ENCODE measurements around the gene BOLA2B.
"Not testable (repeated sequence)": the region's sequence is repeated elsewhere in the genome, so short reads cannot be mapped to it uniquely, and the experiment has no call there.

BOLA2B gene

DNA sequence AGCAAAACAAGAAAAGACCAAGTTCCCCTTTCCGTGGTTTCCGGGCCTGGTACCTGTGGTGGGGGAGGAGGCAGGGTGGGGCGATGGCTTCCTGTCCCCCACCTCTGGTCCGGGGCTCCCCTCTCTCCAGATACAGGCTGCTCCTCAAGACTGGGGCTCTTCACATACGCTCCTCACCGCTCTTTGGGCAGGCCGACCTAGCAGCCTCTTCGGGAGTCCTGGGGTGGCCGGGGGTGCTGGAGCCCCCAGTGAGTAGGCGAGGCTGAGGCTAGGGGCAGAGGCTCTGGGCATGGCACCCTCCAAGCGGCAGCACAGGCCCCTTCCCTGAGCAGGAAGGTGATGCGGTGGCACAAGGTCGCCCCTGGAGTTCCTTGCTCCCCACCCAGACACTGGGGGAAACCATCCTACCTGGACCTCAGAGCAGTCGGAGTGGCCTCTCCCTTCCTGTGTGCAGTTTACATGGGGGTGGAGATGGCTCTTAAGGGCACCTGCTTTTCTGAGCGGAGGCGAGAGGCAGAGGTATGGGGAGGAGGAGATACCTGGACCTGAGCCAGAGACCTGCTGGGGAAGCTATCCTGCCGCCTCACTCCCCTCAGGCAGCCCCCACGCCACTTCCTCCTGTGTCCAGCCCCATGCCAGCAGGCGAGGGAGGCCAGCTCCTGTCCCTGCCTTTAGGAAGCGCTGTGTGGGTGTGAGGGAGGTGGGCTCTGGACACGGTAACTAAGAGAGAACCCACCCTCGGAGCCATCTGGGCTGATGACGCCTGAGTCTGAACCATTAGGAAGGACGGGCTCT lies 9.2 kb downstream of the BOLA2B start:
- peak; percentile 87 for DNase-seq

DNA sequence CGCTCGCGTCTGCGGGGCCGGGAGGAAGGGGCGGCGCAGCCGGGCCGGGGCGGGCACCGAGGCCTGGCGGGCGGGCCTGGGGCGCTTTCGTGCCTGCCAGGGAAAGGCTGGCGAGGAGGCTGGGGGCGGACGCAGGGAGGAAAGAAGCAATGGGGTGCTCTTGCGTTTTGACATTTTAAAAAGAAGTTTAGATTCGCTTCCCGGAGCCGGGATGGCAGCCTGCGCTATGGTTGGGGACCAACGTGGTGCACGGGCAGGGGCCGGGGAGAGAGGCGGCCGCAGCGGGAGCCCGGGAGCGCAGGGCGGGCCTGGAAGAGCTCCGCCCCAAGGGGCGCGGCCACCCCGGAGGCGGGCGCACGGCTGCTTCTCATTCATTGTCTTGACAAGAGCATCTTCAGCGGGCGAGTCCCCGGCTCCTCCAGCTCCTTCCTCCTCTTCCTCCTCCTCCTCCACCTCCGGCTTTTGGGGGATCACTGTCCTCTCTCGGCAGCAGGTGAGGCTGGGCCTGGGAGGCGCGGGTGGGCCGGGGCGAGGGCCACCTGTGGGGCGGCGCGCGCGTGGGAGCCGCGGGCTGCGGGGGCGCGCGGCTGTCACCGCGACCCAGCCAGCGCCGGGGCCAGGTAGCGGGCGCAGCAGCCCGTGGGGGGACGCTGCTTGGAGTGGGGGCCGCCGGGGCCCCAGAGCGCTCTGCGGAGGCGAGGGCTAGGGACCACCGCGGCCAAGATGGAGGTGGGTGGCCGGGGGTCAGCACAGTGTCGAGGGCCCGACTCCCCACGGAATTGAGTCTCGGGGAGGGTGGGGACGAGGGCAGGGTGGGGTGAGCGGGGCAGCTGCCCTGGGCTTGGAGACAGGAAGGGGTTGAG lies 10.0 kb downstream of the BOLA2B start, which contains the start of gene CORO1A:
CORO1A (plus strand) TSS at position 370 of the 863 bp plus-strand sequence. CDS start 1,608 bp downstream, outside the sequence.
- peak; percentile 91 for DNase-seq

DNA sequence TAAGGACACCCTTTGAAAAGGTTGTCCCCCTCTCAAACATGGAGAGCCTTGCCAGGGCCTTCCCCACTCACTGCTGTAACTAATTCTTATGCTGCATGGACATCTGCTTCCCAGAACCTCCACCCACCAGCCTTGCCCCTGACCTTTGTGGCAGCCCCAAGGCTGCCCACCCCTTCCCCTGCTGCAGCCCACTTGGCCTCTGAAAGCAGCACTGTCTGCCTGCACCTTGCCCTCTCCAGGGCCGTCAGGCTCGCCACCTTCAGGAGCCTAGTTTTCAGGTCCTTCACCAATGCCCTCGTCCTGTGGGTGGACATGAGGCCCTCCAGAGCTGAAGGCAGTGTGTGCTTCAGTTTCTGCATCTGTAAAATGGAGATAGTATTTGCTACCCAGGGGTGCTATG lies 12.7 kb downstream of the BOLA2B start:
- DNase-seq: no peak

DNA sequence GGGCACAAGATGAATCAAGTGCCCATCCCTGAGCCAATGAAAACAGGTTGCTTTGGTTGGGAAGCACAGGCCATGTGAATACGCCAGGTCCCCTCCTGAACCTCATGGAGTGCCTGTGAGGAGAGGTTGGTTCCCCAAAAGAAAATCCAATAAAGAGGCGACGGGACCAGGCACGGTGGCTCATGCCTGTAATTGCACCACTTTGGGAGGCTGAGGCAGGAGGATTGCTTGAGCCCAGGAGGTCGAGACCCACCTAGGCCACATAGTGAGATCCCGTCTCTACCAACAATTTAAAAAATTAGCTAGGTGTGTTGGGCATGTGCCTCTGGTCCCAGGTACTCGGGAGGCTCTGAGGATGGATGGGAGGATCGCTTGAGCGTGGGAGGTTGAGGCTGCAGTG lies 13.5 kb downstream of the BOLA2B start:
- DNase-seq: no peak

DNA sequence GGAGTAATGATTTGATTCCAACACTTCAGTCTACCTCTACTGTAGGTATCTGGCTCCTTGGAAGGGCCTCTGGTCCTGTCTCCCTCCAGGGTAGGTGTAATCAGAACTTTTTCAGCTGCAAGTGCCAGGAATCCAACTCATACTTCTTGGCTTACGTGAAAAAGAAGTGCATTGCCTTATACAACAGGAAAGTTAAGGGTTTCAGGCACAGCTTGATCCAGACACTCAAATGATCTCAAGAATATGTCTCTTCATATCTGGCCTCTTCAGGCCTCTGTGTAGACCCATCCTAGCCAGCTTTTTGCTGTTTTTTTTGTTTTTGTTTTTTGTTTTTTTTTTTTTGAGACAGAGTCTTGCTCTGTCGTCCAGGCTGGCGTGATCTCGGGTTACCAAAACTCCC lies 14.3 kb downstream of the BOLA2B start:
- DNase-seq: no peak

DNA sequence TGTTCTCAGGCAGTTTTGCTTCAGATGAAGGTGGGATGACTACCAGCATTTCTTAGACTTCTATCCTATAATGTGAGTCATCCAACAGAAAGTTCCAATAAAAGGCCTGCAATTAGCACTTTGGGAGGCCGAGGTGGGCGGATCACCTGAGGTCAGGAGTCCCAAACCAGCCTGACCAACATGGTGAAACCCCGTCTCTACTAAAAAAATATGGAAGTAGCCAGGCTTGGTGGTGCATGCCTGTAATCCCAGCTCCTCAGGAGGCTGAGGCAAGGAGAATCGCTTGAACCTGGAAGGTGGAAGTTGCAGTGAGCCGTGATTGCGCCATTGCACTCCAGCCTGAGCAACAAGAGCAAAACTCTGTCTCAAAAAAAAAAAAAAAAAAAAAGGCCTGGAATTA lies 16.6 kb downstream of the BOLA2B start:
- DNase-seq: not testable (repeated sequence)

DNA sequence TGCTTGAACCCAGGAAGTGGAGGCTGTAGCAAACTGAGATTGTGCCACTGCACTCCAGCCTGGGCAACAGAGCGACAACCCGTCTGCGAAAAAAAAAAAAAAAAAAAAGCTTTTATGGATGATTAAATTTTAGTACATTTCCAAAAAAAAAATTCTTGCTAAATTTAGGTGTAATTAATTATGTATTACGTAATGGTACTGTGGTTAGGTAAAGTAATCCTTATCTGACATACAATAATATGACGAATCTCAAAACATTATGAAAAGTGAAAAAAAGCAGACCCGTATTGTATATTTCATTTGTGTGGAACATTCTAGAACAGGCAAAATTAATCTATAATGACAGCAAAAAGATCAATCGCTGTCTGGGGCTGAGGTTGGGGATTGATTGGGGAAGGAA lies 20.4 kb downstream of the BOLA2B start:
- DNase-seq: no peak

DNA sequence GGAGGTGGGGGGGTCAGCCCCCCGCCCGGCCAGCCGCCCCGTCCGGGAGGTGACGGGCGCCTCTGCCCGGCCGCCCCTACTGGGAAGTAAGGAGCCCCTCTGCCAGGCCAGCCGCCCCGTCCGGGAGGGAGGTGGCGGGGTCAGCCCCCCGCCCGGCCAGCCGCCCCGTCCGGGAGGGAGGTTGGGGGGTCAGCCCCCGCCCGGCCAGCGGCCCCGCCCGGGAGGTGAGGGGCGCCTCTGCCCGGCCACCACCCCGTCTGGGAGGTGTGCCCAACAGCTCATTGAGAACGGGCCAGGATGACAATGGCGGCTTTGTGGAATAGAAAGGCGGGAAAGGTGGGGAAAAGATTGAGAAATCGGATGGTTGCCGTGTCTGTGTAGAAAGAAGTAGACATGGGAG lies 23.3 kb downstream of the BOLA2B start:
- not testable (repeated sequence) for DNase-seq

DNA sequence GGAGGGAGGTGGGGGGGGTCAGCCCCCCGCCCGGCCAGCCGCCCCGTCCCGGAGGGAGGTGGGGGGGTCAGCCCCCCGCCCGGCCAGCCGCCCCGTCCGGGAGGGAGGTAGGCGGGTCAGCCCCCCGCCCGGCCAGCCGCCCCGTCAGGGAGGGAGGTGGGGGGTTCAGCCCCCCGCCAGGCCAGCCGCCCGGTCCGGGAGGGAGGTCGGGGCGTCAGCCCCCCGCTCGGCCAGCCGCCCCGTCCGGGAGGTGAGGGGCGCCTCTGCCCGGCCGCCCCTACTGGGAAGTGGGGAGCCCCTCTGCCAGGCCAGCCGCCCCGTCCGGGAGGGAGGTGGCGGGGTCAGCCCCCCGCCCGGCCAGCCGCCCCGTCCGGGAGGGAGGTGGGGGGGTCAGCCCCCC lies 24.1 kb downstream of the BOLA2B start:
- not testable (repeated sequence) for DNase-seq

DNA sequence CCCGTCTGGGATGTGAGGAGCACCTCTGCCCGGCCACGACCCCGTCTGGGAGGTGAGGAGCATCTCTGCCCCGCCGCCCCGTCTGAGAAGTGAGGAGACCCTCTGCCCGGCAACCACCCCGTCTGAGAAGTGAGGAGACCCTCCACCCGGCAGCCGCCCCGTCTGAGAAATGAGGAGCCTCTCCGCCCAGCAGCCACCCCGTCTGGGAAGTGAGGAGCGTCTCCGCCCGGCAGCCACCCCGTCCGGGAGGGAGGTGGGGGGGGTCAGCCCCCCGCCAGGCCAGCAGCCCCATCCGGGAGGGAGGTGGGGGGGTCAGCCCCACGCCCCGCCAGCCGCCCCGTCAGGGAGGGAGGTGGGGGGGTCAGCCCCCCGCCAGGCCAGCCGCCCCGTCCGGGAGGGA lies 24.7 kb downstream of the BOLA2B start:
- not testable (repeated sequence) for DNase-seq

DNA sequence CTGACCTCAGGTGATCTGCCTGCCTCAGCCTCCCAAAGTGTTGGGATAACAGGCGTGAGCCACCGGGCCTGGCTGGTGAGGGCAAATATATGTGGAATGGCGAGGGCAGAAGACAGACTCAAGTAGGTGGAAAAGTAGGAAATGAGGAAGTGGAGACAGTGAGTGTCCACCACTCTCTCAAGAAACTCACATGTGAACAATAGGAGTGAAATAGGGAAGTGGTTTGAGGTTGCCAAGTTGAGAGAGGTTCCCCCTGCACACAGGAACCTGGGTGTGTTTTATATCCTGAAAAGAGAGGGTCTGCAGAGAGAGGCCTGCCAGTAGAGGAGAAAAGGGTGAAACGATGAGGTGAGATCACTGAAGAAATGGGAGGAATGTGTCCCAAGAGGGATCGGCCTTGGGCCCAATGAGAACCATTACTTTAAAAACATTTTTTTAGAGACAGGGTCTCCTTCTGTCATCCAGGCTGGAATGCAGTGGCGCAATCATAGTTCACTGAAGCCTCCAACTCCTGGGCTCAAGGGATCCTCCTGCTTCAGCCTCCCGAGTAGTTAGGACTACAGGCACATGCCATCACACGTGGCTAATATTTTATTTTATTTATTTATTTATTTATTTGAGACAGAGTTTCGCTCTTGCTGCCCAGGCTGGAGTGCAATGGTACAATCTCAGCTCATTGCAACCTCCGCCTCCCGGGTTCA lies 27.1 kb downstream of the BOLA2B start:
- DNase-seq: peak; percentile 20

DNA sequence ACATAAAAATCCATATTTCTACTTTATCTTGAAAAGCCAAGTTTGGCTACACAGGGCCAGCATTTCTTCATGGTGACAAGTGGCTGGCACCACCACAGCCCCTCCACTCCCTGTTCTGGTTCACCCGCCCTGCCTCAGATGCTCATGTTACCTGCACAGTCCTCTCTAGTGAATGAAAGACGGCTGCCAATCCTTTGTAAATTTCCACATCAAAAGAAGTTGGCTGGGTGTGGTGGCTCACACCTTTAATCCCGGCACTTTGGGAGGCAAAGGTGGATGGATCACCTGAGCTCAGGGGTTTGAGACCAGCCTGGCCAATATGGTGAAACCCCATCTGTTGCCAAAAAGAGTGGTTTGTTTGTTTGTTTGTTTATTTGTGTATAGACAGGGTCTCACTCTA lies 29.9 kb downstream of the BOLA2B start:
- no peak for DNase-seq

DNA sequence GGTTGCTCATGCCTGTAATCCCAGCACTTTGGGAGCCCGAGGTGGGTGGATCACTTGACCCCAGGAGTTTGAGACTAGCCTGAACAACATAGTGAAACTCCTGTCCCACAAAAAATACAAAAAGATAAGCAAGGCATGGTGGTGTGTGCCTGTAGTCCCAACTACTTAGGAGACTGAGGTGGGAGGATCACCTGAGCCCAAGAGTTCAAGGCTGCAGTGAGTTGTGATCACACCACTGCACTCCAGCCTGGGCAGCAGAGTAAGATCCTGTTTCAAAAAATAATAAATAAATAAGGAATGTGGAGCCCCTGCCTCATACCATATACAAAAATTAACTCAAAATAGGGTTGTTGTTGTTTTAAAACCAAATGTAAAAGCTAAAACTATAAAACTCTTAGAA lies 36.3 kb downstream of the BOLA2B start:
- no peak for DNase-seq

DNA sequence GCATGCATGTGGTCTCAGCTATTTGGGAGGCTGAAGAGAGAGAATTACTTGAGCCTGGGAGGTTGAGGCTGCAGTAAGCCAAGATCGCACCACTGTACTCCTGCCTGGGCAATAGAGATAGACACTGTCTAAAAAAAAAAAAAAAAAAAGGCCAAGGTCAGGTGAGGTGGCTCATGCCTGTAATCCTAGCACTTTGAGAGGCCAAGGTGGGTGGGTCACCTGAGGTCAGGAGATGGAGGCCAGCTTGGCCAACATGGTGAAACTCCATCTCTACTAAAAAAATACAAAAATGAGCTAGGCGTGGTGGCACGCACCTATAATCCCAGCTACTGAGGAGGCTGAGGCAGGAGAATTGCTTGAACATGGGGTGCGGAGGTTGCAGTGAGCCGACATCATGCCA lies 38.3 kb downstream of the BOLA2B start:
- DNase-seq: no peak

DNA sequence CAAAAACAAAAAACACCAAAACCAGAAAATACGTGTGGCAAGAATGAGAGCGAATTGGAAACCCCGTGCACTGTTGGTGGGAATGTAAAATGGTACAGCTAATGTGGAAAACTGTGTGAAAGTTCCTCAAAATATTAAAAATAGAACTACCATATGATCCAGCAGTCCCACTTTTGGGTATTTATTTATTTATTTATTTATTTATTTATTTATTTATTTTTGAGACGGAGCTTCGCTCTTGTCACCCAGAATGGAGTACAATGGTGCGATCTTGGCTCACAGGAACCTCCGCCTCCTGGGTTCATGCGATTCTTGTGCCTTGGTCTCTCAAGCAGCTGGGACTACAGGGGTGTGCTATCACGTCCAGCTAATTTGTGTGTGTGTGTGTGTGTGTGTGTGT lies 40.9 kb downstream of the BOLA2B start:
- DNase-seq: no peak

DNA sequence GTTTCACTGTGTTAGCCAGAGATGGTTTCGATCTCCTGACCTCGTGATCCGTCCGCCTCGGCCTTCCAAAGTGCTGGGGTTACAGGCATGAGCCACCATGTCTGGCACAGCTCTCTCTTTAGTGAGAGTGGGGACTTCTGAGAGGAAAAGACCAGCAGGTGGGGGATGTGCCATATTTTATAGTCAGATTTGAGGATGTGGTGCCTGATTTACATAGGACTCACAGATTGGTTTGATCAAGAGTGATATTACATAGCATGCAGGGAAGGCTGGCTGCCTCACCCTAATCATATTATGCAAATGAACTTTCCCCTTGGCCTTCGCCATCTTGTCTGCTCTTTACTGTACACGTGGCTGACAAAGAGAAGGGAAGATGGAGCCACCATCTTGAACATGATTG lies 42.4 kb downstream of the BOLA2B start:
- DNase-seq: no peak

DNA sequence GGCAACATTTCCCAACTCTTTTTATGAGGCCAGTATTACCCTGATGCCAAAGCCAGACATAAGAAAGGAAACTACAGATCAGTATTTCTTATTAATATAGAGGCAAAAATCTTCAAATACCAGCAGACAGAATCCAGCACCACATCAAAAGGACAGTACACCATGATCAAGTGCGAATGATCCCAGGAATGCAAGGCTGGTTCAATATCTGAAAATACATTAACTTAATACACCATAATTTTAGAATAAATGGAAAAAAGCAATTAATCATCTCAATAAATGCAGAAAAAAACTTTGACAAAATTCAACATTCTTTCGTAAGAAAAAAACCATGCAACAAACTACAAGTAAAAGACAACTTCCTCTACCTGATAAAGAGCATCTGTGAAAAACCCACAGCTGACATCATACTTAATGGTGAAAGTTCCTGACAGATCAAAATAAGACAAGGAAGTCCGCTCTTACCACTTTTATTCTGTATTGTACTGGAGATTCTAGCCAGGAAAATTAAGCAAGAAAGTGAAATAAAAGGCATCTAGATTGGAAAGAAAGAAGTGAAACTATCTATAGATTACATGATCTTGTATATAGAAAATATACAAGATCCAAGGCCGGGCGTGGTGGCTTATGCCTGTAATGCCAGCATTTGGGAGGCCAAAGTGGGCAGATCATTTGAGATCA lies 44.1 kb downstream of the BOLA2B start:
- DNase-seq: no peak

DNA sequence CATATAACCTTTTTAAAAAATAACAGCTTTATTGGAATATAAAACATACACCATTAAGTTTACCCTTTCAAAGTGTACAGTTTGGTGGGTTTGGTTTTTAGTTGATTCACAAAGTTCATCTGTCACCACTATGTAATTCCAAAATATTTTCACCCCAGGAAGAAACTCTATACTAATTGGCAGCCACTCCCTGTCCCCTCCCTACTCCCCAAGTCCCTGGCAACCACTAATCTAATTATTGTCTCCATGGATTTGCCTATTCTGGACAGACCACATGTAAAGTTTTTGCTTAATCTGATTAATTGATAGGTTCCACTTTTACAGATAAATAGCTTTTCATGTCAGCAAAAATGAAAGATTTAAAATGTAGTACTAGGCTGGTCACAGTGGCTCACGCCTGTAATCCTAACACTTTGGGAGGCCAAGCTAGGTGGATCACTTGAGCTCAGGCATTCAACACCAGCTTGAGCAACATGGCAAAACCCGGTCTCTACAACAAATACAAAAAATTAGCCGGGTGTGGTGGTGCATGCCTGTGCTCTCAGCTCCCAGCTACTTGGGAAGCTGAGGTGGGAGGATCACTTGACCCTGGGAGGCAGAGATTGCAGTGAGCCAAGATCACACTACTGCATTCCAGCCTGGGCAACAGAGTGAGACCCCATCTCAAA lies 45.5 kb downstream of the BOLA2B start:
- DNase-seq: no peak

DNA sequence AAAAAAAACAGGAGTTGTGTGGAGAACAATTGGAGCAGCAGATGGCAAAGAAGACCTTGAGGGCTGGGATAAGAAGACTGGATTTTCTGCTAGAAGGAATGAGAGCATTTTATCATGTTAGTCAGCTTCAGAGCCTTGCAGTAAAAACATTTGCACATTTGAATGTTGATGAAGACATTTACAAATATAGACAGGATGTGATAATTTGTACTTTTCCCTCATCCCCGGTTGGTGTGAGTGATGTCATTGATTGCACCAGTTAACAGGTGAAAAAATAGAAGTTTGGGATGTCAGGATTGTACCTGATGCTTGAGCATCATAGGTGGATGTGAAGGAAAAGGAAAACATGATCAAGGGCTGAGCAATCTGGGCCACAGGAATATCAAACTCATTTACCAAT lies 47.8 kb downstream of the BOLA2B start:
- no peak for DNase-seq

DNA sequence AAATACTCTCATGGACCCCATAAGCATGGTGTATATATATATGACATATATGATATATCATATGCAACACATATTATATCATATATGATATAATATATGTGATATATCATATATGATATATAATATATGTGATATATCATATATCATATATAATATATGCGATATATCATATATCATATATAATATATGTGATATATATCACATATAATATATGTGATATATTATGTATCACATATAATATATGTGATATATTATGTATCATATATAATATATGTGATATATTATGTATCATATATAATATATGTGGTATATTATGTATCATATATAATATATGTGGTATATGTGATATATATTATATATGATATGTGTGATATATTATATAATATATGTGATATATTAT lies 48.5 kb downstream of the BOLA2B start:
- DNase-seq: no peak

DNA sequence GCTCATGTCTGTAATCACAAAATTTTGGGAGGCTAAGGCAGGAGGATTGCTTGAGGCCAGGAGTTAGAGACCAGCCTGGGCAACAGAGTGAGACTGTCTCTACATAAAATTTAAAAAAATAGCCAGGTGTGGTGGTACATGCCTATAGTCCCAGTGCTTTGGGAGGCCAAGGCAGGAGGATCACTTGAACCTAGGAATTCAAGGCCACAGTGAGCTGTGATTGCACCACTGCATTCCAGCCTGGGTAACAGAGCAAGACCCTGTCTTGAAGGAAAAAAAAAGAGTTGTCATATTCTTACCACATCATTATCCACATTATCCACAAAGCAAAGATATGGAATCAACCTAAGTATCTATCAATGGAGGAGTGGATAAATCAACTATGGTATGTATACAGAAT lies 49.4 kb downstream of the BOLA2B start:
- DNase-seq: no peak

DNA sequence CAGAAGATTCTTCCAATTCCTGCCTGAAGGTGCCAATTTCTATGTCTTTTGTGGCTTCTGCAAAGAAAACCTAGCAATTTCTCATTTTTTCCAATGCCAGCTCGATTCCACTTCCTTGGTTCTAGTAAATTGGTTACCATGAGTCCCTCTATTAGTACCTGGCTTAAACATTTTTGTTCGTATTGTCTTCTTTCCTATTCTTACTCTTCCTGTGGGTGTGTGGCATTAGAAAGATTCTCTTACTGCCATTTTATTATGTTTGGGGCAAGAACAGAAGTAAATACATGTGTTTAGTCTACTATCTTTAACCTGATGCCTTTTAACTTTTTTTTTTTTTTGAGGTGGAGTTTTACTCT lies 50.1 kb downstream of the BOLA2B start:
- no peak for DNase-seq
